Suprapubic skin (tissue), 3 donors: ENCODE data around the gene OR7A10.

ENCODE experiments used
- POLR2A ChIP-seq, 2 donors: fragments of 450-650 bp; IDR thresholded peaks; one replicate each; pipeline ENCODE4 v1.6.1; 2017; ENCODE audit warnings: antibody characterized with exemption in 2 of 2, mild to moderate bottlenecking in 2 of 2, moderate library complexity in 2 of 2
- TF ChIP-seq, protein P1 (sequence below), 2 donors: fragments of 200-600 bp in 1 of 2; fragments of 450-650 bp in 1 of 2; sonication (generic) in 1 of 2; IDR thresholded peaks; one replicate each; pipeline ENCODE4 v1.5.1; 2016 to 2019; ENCODE audit warnings: antibody characterized with exemption in 2 of 2, mild to moderate bottlenecking in 1 of 2, moderate library complexity in 1 of 2

DNA sequence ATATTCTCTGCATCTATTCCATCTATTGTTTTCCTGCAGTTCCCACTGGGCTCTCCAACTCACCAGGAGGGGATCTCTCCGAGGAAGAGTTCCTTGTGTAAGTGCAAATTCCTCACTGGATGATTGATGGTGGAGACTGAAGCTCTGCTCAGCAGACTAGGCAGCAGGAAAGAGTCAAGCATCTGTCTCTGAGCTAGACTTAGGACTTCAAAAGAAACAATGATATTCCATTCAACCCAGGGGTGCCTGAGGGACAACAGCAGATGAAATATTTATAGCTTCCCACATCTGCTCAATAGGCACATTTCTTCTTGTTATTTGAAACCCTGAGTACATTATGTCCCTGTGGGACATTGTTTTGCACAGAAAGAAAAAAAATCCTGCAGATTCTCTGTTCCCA is 13.7 kb downstream of the OR7A10 start, which contains the start of the genes OR7A5 and OR7C1:
- TF ChIP-seq, protein P1, sequence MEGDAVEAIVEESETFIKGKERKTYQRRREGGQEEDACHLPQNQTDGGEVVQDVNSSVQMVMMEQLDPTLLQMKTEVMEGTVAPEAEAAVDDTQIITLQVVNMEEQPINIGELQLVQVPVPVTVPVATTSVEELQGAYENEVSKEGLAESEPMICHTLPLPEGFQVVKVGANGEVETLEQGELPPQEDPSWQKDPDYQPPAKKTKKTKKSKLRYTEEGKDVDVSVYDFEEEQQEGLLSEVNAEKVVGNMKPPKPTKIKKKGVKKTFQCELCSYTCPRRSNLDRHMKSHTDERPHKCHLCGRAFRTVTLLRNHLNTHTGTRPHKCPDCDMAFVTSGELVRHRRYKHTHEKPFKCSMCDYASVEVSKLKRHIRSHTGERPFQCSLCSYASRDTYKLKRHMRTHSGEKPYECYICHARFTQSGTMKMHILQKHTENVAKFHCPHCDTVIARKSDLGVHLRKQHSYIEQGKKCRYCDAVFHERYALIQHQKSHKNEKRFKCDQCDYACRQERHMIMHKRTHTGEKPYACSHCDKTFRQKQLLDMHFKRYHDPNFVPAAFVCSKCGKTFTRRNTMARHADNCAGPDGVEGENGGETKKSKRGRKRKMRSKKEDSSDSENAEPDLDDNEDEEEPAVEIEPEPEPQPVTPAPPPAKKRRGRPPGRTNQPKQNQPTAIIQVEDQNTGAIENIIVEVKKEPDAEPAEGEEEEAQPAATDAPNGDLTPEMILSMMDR (IDR thresholded peaks at IDR 0.05) = no peak
- TF ChIP-seq POLR2A (IDR thresholded peaks at IDR 0.05) = no peak
